ENCODE data around the gene STRIP1.
"Not testable (repeated sequence)": the region's sequence is repeated elsewhere in the genome, so short reads cannot be mapped to it uniquely, and the experiment has no call there.

STRIP1 gene

DNA sequence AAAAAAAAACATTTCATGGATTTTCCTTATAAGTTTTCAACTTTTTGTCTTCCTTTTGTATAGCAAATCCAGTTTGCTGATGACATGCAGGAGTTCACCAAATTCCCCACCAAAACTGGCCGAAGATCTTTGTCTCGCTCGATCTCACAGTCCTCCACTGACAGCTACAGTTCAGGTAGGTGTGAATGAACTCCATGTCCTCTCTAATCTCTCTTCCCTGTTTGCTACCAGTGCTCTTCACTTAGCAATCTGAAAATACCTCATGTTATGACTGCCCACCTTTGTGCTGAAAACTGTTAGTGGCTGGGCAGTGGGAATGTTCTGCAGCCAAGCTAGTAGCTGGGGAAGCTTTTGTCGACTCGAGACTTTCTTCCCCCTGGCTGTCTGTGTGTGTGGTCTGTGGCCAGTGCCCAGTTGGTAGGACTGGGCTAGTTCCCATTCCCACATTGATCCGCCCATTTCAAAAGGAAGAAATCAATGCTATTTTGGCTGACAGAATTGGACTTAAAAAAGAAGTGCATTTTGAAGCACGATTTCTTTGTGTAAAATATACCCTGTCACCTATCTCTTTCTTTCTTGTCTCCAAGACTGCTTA is 25.4 kb upstream of the STRIP1 start:
- DNase-seq: no peak

DNA sequence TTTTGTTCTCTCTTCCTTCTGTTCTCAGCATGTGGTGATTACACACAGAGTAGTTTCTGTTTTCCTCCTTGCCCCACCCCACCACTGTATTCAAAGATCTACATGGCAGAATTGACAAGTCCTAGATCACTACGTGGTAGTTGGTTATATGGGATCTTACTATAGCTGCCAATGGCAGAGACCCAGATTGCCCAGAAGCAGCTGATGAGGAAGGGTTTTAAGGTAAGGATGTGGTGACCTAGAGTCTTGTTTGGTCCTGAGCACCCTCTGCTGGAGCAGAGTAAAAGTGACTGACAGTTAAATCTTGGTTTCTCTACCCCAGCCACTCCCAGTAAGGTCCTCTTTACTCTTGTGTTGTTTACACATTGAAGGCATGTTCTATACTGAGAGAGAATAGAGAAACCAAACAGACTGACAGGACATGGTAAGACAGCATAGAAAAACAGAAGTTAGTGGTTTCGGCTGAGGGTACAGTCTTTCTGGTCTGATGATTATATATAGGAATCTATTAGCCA is 22.8 kb upstream of the STRIP1 start:
- DNase-seq: no peak

DNA sequence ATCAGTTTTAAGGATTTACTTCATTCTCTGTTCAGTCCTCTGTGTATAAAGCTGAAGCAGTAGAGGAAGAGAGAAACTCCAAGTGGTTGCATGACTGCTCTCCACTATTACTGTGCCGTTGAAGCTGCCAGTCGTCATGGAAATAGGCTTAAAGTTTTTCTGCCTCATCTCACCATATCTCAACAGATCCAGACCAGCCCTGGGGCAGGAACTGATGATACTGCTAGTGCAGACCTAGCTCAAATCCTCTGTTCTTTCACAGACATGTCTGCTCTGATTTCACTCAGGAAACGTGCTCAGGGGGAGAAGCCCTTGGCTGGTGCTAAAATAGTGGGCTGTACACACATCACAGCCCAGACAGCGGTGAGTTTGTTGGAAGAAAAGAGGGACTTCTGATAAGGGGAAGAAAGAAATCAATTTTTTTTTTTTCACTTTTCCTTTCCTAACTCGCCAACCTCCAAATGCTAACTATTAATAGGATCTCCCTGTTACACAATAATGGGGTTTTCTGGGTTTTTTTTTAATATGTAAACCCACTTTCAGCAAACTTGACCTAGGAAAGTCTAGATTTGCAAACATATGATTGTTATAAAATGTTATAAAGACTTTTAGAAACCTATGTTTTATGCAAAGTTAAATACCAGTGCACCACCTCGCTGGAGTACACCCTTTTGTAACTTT is 22.2 kb upstream of the STRIP1 start:
- no peak for DNase-seq

DNA sequence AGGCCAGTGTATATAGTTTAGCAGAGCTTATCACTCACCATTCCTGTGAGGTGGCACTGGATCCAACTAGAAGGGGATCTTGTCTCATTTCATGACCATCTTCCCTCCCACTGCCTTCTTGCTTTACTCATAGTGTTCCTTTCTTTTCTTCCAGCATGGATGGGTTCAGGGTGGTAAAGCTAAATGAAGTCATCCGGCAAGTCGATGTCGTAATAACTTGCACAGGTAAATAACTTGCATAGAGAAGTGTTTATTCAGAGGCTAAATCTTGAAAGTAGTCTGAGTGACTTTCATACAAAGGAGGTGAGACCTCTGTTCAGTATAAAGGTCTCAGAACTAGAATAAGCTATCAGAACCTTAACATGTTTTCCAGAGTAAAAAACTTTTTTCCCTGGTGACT is 16.6 kb upstream of the STRIP1 start:
- DNase-seq: no peak

DNA sequence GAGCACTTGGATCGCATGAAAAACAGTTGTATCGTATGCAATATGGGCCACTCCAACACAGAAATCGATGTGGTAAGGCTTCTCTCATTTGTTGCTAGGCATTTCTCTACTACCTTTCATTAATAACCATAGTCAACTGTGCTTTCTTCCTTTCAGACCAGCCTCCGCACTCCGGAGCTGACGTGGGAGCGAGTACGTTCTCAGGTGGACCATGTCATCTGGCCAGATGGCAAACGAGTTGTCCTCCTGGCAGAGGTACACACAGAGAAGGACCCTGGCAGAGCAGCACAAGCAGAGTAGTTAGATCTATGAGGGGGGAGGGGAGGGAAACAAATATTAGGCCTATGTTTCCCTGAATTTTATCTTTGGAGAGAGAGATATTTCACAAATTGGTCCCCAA is 16.0 kb upstream of the STRIP1 start:
- DNase-seq: no peak

DNA sequence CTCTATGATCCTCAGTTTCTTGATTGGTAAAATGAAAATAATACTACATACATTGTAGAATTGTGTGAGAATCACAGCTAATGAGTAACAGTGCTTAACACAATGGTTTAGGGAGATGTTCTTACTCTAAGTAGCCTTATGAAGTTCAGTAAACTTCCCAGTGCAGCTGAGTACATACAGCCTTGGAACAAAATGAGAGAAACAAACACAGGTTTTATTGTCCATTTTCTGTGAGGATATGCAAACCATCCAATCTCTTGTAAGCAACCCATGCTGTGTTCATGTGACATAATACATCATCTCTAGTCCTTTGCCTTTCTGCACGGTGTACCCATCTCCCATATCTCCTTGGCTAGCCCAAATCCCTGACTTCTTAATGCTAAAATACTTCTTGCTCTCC is 14.7 kb upstream of the STRIP1 start:
- no peak for DNase-seq

DNA sequence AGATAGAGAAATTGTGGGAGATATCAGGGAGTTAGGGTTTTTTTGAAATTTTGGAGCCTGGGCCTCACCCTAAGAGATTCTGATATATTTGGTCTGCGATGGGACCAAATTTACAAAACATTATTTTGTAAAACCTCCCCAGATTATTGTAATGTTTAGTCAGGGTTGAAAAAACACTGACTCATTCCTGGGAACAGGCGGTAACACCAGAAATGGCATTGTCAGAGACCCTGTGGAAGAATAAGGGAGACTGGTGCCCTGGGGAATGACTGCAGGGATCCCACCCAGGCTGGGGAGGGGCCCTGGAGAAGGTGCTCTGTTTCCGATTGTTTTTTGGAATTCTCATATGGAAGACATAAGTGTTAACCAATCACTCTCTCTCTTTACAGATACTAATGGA is 13.1 kb upstream of the STRIP1 start:
- no peak for DNase-seq

DNA sequence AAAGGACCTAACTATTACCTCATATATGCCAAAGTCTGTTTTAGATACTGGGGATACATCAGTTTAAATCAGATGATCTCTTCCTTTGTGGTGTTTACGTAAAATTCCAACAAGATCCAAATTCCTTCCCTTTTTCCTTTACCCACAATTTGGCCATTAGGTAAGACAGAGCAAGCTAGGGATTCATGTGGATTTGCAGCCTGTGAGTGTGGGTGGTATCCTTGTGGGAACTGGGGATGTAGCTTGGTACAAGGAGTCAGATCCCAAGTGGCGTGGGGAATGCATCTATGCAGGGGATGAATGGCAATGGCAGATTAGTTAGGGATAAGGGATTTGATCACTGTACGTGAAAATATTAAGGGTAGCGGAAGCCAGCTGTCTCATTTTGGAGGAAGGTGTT is 9.8 kb upstream of the STRIP1 start:
- DNase-seq: no peak

DNA sequence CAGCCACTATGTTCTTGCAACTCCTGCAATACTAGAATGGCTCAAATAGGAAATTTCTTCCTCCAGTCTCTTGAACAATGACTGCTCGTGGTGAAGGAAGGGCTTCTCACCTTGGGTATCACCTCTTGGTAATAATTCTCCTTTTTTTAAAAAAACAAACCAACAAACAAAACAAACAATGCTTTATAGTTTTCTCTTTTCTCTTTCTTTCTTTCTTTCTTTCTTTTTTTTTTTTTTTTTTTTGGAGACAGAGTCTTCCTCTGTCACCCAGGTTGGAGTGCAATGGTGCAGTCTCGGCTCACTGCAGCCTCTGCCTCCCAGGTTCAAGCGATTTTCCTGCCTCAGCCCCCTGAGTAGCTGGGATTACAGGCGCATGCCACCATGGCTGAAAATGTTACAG is 3.7 kb upstream of the STRIP1 start:
- DNase-seq: not testable (repeated sequence)

DNA sequence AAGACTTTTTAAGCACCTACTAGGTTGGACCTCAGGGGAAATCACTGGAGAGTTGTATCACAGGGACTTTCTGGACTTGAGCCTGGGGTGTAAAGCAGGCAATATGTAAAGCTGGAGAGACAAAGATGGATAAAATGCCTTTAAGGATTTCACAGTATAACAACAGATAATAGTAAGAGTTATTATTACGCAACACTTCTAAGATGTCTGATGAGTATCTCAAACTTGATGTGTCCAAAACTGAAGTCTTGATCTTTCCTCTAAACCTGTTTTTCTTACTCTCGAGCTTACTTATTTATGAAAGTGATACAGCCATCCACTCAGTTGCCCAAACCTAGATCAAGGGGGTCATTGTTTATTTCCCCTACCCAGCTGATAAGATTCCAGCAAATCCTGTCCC is 2.1 kb upstream of the STRIP1 start:
- no peak for DNase-seq

DNA sequence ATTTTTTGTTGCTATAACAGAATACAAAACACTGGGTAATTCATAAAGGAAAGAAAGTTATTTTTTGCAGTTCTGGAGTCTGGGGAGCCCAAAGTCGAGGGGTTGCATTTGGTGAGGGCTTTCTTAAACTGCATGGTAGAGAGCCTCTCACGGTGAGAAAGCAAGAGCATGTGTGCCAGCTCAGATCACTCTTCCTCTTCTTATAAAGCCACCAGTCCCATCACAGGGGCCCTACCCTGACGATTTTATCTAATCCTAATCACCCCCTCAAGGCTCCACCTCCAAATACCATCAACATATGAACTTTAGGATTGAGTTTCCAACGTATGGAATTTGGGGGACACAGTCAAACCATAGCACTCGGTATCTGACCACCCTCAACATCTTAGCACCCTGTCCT is 1.0 kb upstream of the STRIP1 start:
- DNase-seq: no peak

DNA sequence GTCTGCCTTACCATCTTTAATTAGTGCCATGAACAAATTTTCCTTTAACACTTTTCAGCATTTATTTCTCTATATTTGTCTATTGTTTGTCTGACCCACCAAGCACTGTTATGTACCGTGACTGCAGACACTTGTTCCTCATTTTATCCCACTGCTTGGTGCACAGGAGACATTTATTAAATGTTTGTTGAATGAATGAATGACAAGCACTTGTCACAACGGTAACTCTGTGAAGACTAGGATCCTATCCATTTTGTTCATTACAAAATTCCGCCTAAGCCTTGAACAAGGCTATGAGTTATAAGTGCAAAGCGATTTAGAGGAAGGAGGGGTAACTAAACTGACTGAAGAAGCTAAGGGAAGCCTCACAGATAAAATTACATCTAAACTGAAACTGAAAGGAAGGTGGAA is 379 bp upstream of the STRIP1 start:
- no peak for DNase-seq

DNA sequence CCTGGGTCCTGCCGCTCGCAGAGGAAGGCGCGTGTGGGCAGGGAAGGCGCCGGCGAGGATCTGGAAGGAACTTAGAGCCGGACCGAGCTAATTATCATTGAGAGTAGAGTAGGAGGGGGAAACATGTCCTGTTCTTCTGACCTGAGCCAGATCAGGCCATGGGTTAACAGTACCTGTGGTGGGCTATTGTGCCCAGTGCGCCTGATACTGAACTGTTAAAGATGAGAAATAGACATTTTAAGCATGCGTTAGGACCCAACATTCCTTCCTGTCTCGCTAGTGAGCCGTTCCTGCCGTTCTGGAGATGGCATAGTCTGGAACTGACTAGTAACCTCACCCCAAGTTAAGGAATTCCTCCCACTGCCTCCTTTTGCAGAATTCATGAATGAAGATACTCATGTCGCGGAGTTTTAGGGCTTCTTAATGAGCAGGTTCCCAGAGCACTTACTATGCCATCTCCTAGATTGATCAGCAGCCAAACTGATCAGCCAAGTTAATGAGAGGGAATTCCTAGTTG is 870 bp downstream of the STRIP1 start:
- DNase-seq: no peak

DNA sequence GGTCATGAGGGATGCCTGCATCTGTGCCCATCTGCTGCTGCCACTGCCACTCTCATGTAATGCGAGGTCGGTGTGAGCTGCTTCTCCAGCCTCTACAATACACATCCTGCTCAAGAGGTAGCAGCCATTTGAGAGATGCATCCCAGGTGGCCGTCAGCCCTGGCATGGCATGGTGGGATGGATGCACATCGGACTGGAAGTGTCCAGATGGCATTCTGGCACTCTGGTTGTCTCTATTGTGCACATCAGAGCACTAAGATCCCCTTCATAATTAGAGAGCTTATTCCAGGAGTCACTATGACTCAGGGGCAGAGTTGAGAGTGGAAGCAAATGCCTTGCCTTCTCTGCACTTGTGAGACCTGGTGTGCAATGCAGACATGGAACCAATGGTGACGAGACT is 3.8 kb downstream of the STRIP1 start:
- DNase-seq: no peak

DNA sequence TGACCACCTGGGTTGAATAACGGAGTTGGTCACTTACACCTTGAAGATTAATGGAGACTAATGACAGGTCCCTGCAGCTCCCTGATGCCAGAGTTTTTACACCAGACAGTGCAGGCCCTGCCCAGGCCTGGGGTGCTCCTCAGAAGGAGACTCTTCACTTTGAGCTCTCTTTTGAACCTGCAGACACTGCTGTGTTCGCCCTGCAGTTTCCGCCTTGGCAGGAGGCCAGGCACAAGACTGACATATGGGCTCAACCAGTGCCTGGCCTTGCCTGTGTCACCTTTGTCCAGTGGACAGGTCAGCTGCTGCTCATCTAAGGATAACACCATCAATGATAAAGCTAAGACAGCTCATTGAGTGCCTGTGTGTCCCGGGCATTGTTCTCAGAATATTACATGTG is 5.2 kb downstream of the STRIP1 start:
- DNase-seq: no peak

DNA sequence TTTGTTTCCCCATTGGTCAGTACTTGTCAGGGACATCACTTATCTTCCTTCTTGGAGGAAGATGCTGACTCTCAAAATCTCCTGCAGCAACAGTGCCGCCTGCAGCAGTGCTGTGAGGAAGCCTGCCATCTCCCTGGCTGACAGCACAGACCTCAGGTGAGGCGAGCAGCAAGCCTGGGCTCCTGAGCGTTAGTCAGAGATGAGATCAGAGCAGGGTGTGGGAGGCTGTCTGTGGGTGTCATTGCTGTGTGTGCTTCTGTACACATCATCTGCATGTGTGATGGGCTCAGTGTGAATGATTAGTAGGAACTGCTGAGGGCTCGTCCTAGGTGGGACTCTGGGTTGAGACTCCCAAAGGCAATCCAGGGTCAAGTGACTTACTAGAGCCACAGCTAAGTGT is 6.1 kb downstream of the STRIP1 start:
- DNase-seq: no peak

DNA sequence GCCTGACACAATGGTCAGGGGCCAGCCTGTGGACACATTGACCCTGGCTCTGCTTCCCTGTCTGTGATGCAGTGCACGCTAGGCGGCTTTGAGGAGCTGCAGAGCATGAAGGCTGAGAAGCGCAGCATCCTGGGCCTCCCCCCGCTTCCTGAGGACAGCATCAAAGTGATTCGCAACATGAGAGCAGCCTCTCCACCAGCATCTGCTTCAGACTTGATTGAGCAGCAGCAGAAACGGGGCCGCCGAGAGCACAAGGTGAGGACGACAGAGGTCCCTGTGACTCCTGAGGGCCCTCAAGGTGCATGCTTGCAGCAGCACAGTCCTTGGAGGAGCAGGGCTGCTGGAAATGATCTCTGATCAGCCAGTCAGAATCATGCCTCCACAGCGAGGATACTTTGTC is 8.6 kb downstream of the STRIP1 start:
- no peak for DNase-seq

DNA sequence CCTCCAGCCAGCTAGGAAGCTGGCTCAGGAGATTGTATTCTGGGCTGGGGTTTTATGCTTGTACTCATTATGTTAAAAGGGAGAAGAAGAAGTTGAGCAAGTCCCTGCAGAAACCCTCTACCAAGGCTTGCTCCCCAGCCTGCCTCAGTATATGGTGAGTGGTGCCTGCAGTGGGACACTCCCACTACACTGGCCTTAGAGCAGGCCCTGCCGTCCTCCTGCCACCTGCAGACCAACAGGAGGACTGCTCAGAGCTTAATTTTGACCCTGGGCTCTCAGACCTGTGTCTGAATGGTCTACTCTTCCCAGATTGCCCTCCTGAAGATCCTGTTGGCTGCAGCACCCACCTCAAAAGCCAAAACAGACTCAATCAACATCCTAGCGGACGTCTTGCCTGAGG is 13.0 kb downstream of the STRIP1 start:
- no peak for DNase-seq

DNA sequence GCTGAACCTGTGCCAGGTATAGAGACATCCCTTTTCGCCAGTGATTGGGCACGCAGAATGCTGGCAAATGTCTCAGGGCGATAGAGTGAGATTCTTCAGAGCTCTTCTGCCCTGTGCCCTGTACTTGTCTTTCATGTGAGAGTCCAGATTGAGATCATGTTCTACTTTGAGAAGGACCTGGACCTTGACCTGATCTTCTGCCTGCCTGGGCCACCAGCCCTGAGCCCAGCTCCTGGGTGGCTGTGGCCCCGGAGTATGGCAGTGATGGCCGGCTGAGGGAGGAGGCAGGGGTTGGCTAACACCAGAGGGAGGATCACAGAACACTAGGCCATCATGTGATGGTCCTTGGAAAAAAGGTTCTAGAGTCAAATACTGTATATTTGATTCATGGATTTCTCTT is 13.8 kb downstream of the STRIP1 start:
- no peak for DNase-seq

DNA sequence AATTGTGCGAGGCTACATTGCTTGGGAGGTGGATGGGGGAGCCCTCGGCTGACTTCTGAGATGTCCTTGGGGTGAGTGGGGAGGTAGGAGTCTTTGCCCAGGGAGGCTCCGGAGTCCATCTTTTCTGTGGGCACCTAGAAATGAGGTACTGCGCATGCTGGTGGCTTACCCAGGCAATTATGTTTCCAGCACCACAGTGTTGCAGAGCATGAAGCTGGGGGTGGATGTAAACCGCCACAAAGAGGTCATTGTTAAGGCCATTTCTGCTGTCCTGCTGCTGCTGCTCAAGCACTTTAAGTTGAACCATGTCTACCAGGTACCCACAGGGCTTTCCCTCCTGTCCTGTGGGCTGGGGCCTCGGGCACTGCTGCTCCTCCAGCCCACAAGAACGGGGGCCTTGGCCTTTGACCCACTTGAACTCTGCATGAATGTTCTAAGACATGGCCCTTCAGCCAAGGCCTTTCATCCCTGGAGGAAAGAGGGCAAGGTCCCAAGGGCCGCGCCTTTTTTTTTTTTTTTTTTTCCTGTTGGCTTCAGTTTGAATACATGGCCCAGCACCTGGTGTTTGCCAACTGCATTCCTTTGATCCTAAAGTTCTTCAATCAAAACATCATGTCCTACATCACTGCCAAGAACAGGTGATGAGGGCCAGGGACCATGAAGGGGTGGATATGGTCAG is 14.6 kb downstream of the STRIP1 start:
- DNase-seq: no peak

DNA sequence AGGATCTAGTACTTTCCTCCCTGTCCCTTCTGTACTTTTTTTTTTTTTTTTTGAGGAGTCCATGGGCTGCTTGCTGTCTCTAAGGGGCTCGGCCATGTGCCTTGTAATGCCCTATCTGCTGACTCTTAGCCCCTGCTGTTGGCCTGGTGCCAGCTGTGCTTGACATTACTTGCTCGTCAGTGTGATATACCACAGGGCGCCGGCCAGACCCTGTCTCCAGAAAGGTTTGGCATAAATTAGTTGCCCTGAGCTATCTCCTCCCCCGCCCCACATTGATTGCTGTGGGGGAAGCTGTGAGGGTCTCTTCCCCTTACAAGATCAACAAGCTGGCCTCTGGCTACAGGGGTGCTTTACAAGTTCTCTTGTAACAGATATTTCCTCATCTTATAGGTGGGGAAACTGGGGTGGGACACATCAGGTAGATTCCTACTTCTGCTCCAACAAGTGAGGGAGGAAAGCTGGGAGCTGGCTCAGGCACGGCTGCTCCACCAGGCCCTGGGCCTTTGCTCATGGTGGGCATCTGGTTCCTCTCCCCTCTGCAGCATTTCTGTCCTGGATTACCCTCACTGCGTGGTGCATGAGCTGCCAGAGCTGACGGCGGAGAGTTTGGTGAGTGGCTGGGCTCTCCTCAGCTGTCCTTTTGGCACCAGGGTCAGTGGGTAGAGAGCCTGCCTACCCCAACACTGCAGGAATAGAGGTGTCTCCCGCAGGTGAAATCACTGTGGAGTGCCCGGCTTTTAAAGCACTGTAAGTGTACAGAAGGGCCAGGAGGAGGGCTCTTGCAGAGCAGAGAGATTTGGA is 15.6 kb downstream of the STRIP1 start:
- no peak for DNase-seq

DNA sequence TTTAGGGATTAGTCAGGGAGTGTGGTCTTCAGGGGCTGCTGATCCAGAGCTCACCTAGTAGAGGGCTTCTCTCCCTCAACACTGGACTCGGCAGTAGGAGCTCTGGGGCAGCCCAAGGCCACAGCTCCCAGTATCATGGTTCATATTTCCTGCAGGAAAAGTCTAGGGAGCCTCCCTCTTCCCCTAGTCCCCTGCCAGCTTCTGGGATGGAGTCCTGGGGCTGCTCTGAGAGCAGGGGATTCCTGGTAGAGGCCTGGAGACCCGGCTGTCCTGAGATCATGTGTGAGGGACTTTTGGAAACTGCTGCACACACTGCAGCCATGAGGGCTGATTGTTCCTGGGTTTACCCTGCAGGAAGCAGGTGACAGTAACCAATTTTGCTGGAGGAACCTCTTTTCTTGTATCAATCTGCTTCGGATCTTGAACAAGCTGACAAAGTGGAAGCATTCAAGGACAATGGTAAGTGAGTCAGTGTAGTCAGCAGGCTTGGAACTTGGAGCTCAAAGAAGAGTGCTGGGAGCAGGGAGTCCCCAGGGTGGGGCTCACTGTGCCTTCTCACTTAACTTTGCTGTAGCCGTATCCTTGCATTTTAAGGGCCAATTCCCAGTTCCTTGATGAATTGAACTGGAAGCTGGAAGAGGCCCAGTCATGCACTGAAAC is 16.3 kb downstream of the STRIP1 start:
- DNase-seq: no peak

DNA sequence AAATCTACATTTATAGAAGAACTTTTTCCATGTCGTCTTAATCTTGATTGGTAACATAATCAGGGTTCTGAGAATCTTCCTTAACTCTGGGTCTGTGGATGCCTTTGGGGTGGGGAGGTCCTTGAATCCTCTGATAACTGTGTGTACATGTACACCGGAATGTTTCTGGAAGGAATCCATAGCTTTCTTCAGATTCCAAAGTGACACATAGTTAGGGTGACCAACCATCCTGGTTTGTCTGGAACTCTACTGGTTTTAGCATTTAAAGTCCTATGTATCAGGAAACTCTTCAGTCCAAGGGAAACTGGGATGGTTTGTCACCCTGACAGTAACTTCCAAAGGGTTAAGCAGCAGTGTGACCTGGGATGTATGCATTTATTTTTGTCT is 16.8 kb downstream of the STRIP1 start:
- no peak for DNase-seq

Measured in activated CD8-positive, alpha-beta memory T cell treated with anti-CD3 and anti-CD28 coated beads for 24 hours (primary cell).